IMR-90 (cell line): ENCODE results near the gene CHST3.

Experiments
- CHD1 ChIP-seq: IDR thresholded peaks from 2 replicates; pipeline ENCODE4 v1.6.1; 2012; ENCODE audit warnings: low read depth, low read length, improper control_type of control experiment
- CTCF ChIP-seq: conservative IDR thresholded peaks from 2 replicates; pipeline ENCODE4 v1.5.1; 2012; ENCODE audit warnings: mild to moderate bottlenecking, low read depth, low read length, improper control_type of control experiment
- FOS ChIP-seq: fragments of 150-350 bp; IDR thresholded peaks from 2 replicates; pipeline ENCODE4 v1.6.1; 2016; ENCODE audit warnings: low read depth, low read length
- MAFK ChIP-seq: IDR thresholded peaks from 2 replicates; pipeline ENCODE4 v1.6.1; 2012; ENCODE audit warnings: low read depth, low read length, improper control_type of control experiment
- MAZ ChIP-seq: IDR thresholded peaks from 2 replicates; pipeline ENCODE4 v1.6.1; 2012; ENCODE audit warnings: low read depth, mild to moderate bottlenecking, low read length, improper control_type of control experiment, moderate library complexity, borderline replicate concordance
- MXI1 ChIP-seq: IDR thresholded peaks from 2 replicates; pipeline ENCODE4 v1.6.1; 2012; ENCODE audit warnings: low read depth, mild to moderate bottlenecking, low read length, moderate library complexity, borderline replicate concordance
- POLR2A ChIP-seq: IDR thresholded peaks from 2 replicates; pipeline ENCODE4 v1.6.1; 2012; ENCODE audit warnings: mild to moderate bottlenecking, low read depth, low read length
- RFX5 ChIP-seq: IDR thresholded peaks from 2 replicates; pipeline ENCODE4 v1.8.0; 2012; ENCODE audit warnings: low read depth, mild to moderate bottlenecking, low read length, moderate library complexity
- SMC3 ChIP-seq: fragments of 150-350 bp; IDR thresholded peaks from 2 replicates; pipeline ENCODE4 v1.6.1; 2016; ENCODE audit warnings: low read depth, mild to moderate bottlenecking, antibody characterized with exemption, low read length, moderate library complexity

DNA sequence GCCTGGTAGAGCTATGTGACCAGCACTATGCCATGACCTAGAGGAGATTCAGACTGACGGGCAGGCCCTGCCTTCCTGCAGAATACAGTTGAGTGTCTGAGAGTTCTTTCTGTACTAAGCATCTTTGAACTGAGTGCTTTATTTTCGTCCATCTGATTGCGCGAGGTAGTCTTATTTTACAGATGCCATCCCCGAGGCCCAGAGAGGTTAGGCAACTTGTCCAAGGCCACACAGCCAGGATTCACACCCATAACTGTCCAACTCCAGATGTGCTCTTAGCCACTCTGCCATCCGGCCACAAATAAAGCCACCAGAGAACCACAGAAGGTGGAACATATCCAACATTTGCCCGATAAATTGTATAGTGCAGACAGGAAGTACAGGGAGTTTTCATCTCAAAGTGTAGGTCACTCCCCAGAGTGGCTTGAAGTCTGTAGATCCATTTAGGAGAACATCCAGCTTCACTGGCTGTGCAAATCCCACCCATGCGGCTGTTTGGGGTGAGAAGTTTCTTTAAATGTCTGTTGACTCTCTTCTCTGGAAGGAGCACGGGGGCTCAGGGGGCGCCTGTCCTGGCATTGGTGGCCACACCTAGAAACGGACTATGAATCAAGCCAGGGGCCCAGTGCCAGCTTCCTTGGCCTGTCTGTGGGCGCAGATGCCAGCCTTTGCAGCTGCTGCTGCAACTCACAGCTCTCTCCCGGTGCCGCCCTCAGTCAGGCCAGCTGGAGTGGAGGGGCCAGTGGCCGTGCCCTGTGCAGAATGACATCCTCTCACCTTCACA lies 11.1 kb downstream of the CHST3 start:
- TF ChIP-seq CTCF (no peak), MAZ (no peak), RFX5 (no peak), SMC3 (no peak), POLR2A (no peak), MAFK (no peak), CHD1 (no peak), MXI1 (no peak), FOS (no peak)
